Measurements from ENCODE around the gene HEBP1. TPM values are rescaled to one million over a fixed set of nuclear protein-coding genes. Genes with fewer than 3 reads are reported as not detected.

HEBP1 gene
- total RNA-seq, 4 donors from 2014 or later, result 65.4 to 80.1 (median 71.7) TPM

GRCh38 chr12:13030541-13031291, 30.7 kb upstream of the HEBP1 start:
- TF ChIP-seq CTCF (IDR thresholded peaks at IDR 0.05; ENCODE audit: low read depth), result no peak

- no peak for TF ChIP-seq CTCF (IDR thresholded peaks at IDR 0.05; ENCODE audit: low read depth)
Observed at GRCh38 chr12:13028825-13029570, 28.9 kb upstream of the HEBP1 start.

GRCh38 chr12:13027508-13027907, 27.4 kb upstream of the HEBP1 start:
- no peak for TF ChIP-seq CTCF (IDR thresholded peaks at IDR 0.05; ENCODE audit: low read depth)

- no peak for TF ChIP-seq CTCF (IDR thresholded peaks at IDR 0.05; ENCODE audit: low read depth)
Observed at GRCh38 chr12:13027032-13027431, 27.0 kb upstream of the HEBP1 start.

GRCh38 chr12:13026286-13026685, 26.2 kb upstream of the HEBP1 start:
- TF ChIP-seq CTCF (IDR thresholded peaks at IDR 0.05; ENCODE audit: low read depth), result no peak

- no peak for TF ChIP-seq CTCF (IDR thresholded peaks at IDR 0.05; ENCODE audit: low read depth)
Observed at GRCh38 chr12:13024531-13024916, 24.5 kb upstream of the HEBP1 start.

- no peak for TF ChIP-seq CTCF (IDR thresholded peaks at IDR 0.05; ENCODE audit: low read depth)
Observed at GRCh38 chr12:13023811-13024530, 23.9 kb upstream of the HEBP1 start.

Data from subcutaneous adipose tissue (tissue), 4 donors.